K562 (cell line): ENCODE data around the gene CHD3. TPM values are rescaled to one million over a fixed set of nuclear protein-coding genes. Genes with fewer than 3 reads are reported as not detected.

Experiments
- BRCA1 ChIP-seq, 2 experiments: fragments of 450-650 bp in 1 of 2; sonication (generic) in 1 of 2; formaldehyde crosslinking in 1 of 2; IDR thresholded peaks; 2 replicates each; pipeline versions ENCODE4 v1.5.0 to v1.6.1; 2017 to 2020; ENCODE audit warnings: mild to moderate bottlenecking in 1 of 2, missing genetic modification reagents in 1 of 2
- ETV5 ChIP-seq: sonication (generic); formaldehyde crosslinking; IDR thresholded peaks from 2 replicates; pipeline ENCODE4 v1.4.0; 2020; ENCODE audit warnings: low read depth, mild to moderate bottlenecking, missing genetic modification reagents
- FOXK2 ChIP-seq, 2 experiments: fragments of 450-650 bp; IDR thresholded peaks in 1 of 2; conservative IDR thresholded peaks in 1 of 2; 2 replicates each; pipeline ENCODE4 v1.6.1; 2016; ENCODE audit warnings: low read depth in 2 of 2, mild to moderate bottlenecking in 1 of 2
- GABPA ChIP-seq: fragments of 200-800 bp; sonication (Bioruptor generic); conservative IDR thresholded peaks from 2 replicates; pipeline ENCODE4 v1.6.1; 2016; ENCODE audit warnings: low read depth, missing genetic modification characterization, missing compliant biosample characterization
- HDAC8 ChIP-seq: fragments of 450-650 bp; IDR thresholded peaks from 2 replicates; pipeline ENCODE4 v1.6.1; 2016; ENCODE audit warnings: mild to moderate bottlenecking, missing genetic modification characterization, moderate library complexity, missing compliant biosample characterization
- JUNB ChIP-seq: fragments of 450-650 bp; formaldehyde crosslinking; conservative IDR thresholded peaks from 2 replicates; pipeline ENCODE4 v1.4.0; 2020; ENCODE audit warnings: mild to moderate bottlenecking
- LARP7 ChIP-seq: fragments of 450-650 bp; IDR thresholded peaks from 2 replicates; pipeline ENCODE4 v1.6.1; 2016
- MEF2D ChIP-seq: conservative IDR thresholded peaks from 2 replicates; pipeline ENCODE4 v1.6.1; 2016; ENCODE audit warnings: low read depth, missing genetic modification characterization, missing compliant biosample characterization
- NFYB ChIP-seq: IDR thresholded peaks from 2 replicates; pipeline ENCODE4 v1.6.1; 2011; ENCODE audit warnings: mild to moderate bottlenecking, moderate library complexity; ENCODE audit not compliant: insufficient read length; ENCODE audit errors: extremely low read depth
- PML ChIP-seq: IDR thresholded peaks from 2 replicates; pipeline ENCODE4 v1.6.1; 2012; ENCODE audit warnings: low read length, inconsistent platforms
- SAFB ChIP-seq: fragments of 200-400 bp; formaldehyde crosslinking; IDR thresholded peaks from 2 replicates; pipeline ENCODE4 v1.6.1; 2017; ENCODE audit warnings: low read depth, low read length, borderline replicate concordance
- SMAD1 ChIP-seq: fragments of 150-350 bp; IDR thresholded peaks from 2 replicates; pipeline ENCODE4 v1.6.1; 2014; ENCODE audit warnings: low read length, low read depth; ENCODE audit not compliant: partially characterized antibody
- SOX6 ChIP-seq: fragments of 450-650 bp; IDR thresholded peaks from 2 replicates; pipeline ENCODE4 v1.6.1; 2014; ENCODE audit warnings: mild to moderate bottlenecking
- ZNF140 ChIP-seq: fragments of 250-450 bp; sonication (Bioruptor Pico); IDR thresholded peaks from 2 replicates; pipeline ENCODE4 v1.8.0; 2021; ENCODE audit warnings: moderate library complexity, mild to moderate bottlenecking, inconsistent platforms
- ZNF282 ChIP-seq: sonication (generic); formaldehyde crosslinking; IDR thresholded peaks from 2 replicates; pipeline ENCODE4 v1.8.1; 2023; ENCODE audit warnings: missing genetic modification reagents
- ZNF586 ChIP-seq: fragments of 450-650 bp; formaldehyde crosslinking; conservative IDR thresholded peaks from 2 replicates; pipeline ENCODE4 v1.4.0; 2020; ENCODE audit warnings: mild to moderate bottlenecking, moderate library complexity
- ZNF76 ChIP-seq: fragments of 250-450 bp; sonication (Bioruptor Pico); IDR thresholded peaks from 2 replicates; pipeline ENCODE4 v1.4.0; 2020; ENCODE audit warnings: mild to moderate bottlenecking, moderate library complexity, borderline replicate concordance
- polyA plus RNA-seq, 8 experiments: library from polyadenylated mRNA; depleted of rRNA in 4 of 8; stranded (reverse) in 5 of 8; unstranded in 3 of 8; fragments of >200 nt; fragmentation: Nextera tagmentation in 2 of 8; fragmentation: Illumina TruSeq in 1 of 8; extraction: Ambion mirVana in 2 of 8; extraction: Trizol in 1 of 8; gene quantifications; 2 replicates each; pipeline versions ENCODE4 v1.2.1 to v1.2.3, GENCODE V29; 2011 to 2014; ENCODE audit warnings: inconsistent platforms in 1 of 8, missing spikeins in 1 of 8
- total RNA-seq, 7 experiments: library from RNA; depleted of rRNA in 6 of 7; stranded (reverse); fragments of >200 nt in 6 of 7; fragmentation: Illumina TruSeq in 2 of 7; extraction: Trizol in 2 of 7; gene quantifications; 2 replicates each; pipeline versions ENCODE4 v1.2.1 to v1.2.3, GENCODE V29; 2011 to 2021; ENCODE audit warnings: low replicate concordance in 1 of 7
- TF ChIP-seq, protein P1 (sequence below): fragments of 450-650 bp; IDR thresholded peaks from 2 replicates; pipeline ENCODE4 v1.6.1; 2016; ENCODE audit warnings: low read depth
- TF ChIP-seq, protein P2 (sequence below), 2 experiments: fragments of 450-650 bp in 1 of 2; sonication (generic) in 1 of 2; formaldehyde crosslinking in 1 of 2; IDR thresholded peaks in 1 of 2; conservative IDR thresholded peaks in 1 of 2; 2 replicates each; pipeline versions ENCODE4 v1.6.1 to v1.8.1; 2016 to 2023; ENCODE audit warnings: mild to moderate bottlenecking in 2 of 2, moderate library complexity in 2 of 2, inconsistent platforms in 1 of 2, missing genetic modification reagents in 1 of 2

CHD3 gene
- total and polyA plus RNA-seq, 9 of the 15 experiments (the other 6 are each of a cell fraction or from before 2014, with no cell fraction given) = 0.39 to 38.2 (median 21.2) TPM

DNA sequence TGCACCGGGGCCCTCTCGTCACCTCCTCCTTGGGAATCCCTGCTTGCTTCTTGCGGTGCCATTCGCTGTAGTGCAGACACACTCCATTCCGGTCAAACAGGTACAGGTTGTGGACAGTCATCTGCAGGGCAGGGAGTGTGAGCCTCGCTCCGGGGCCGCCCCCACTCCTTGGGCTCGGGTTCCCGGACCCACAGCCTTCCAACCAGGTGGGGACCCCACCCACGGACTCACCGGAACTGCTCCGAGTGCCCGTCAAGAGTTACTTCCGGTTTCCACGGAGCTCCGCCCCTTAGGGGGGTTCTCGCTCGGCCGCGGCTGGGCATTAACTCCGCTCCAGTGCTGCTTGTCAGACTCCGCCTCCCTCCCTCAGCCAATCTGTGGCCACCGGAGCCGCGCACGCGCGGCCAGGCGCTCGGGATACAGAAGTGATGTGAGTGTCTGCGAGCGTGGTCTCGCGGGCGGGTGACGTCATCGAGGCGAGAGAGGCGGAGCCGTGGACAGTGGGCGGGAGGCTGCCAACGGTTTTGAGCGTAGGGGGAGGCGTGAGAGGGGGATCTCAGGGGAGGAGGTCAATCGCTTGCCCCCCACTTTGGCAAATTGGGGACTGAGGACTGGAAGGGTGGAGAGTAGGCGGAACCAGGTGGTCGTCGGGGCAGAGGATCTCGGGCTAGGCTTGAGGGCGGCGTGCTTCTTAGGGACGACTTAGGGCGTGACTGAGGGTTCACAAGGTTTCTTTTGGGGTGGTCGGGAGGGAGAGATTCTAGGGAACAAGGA is 43.3 kb downstream of the CHD3 start, which contains the start of the genes CNTROB and TRAPPC1 (continued):
- TF ChIP-seq LARP7 (peak; percentile 84; the same call in 1 of the 2 replicates), ZNF76 (CRISPR knock-in tag) (no peak), ZNF282 (CRISPR knock-in tag) (no peak), FOXK2 (conservative IDR thresholded peaks at IDR 0.05 in 1 of 2, IDR thresholded peaks at IDR 0.05 in 1 of 2; ENCODE audit: low read depth in 2 of 2) (0 out of 4 replicates have a peak, but pooled peaks of 1 of the 2 experiments have one; percentile 14), JUNB (CRISPR knock-in tag) (peak; percentile 98), ZNF586 (CRISPR knock-in tag) (no peak), SMAD1 (peak; percentile 38), PML (peak; percentile 34; the same call in 1 of the 2 replicates), SAFB (peak; percentile 20; the same call in 1 of the 2 replicates), HDAC8 (tag) (no peak), MEF2D (tag) (no peak), BRCA1 (IDR thresholded peaks at IDR 0.05) (no peak), BRCA1 (CRISPR knock-in tag; IDR thresholded peaks at IDR 0.05) (no peak), NFYB (peak; percentile 36), ETV5 (0 out of 2 replicates have a peak, but pooled peaks have one; percentile 42), ZNF140 (CRISPR knock-in tag) (no peak), SOX6 (no peak), GABPA (tag) (peak; percentile 94)
- TF ChIP-seq, protein P1, sequence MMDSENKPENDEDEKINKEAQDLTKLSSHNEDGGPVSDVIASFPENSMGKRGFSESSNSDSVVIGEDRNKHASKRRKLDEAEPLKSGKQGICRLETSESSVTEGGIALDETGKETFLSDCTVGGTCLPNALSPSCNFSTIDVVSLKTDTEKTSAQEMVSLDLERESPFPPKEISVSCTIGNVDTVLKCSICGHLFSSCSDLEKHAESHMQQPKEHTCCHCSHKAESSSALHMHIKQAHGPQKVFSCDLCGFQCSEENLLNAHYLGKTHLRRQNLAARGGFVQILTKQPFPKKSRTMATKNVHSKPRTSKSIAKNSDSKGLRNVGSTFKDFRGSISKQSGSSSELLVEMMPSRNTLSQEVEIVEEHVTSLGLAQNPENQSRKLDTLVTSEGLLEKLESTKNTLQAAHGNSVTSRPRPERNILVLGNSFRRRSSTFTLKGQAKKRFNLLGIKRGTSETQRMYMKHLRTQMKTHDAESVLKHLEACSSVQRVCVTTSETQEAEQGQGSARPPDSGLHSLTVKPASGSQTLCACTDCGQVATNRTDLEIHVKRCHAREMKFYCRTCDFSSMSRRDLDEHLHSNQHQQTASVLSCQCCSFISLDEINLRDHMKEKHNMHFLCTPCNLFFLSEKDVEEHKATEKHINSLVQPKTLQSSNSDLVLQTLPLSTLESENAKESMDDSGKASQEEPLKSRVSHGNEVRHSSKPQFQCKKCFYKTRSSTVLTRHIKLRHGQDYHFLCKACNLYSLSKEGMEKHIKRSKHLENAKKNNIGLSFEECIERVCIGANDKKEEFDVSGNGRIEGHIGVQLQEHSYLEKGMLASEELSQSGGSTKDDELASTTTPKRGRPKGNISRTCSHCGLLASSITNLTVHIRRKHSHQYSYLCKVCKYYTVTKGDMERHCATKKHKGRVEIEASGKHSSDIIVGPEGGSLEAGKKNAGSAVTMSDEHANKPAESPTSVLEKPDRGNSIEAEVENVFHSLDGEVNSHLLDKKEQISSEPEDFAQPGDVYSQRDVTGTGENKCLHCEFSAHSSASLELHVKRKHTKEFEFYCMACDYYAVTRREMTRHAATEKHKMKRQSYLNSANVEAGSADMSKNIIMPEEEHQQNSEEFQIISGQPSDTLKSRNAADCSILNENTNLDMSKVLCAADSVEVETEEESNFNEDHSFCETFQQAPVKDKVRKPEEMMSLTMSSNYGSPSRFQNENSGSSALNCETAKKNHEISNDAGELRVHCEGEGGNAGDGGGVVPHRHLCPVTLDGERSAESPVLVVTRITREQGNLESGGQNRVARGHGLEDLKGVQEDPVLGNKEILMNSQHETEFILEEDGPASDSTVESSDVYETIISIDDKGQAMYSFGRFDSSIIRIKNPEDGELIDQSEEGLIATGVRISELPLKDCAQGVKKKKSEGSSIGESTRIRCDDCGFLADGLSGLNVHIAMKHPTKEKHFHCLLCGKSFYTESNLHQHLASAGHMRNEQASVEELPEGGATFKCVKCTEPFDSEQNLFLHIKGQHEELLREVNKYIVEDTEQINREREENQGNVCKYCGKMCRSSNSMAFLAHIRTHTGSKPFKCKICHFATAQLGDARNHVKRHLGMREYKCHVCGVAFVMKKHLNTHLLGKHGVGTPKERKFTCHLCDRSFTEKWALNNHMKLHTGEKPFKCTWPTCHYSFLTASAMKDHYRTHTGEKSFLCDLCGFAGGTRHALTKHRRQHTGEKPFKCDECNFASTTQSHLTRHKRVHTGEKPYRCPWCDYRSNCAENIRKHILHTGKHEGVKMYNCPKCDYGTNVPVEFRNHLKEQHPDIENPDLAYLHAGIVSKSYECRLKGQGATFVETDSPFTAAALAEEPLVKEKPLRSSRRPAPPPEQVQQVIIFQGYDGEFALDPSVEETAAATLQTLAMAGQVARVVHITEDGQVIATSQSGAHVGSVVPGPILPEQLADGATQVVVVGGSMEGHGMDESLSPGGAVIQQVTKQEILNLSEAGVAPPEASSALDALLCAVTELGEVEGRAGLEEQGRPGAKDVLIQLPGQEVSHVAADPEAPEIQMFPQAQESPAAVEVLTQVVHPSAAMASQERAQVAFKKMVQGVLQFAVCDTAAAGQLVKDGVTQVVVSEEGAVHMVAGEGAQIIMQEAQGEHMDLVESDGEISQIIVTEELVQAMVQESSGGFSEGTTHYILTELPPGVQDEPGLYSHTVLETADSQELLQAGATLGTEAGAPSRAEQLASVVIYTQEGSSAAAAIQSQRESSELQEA = no peak
- TF ChIP-seq, protein P2, sequence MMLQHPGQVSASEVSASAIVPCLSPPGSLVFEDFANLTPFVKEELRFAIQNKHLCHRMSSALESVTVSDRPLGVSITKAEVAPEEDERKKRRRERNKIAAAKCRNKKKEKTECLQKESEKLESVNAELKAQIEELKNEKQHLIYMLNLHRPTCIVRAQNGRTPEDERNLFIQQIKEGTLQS (IDR thresholded peaks at IDR 0.05) = peak; percentile 100
- TF ChIP-seq, protein P2 (CRISPR knock-in tag; conservative IDR thresholded peaks at IDR 0.05) = no peak; the same call in 1 of the 2 replicates
